ENCODE measurements around the gene ENDOV.
A peak's percentile ranks its signal among the peaks of the same experiment; 100 is the strongest.

Gene ENDOV

DNA sequence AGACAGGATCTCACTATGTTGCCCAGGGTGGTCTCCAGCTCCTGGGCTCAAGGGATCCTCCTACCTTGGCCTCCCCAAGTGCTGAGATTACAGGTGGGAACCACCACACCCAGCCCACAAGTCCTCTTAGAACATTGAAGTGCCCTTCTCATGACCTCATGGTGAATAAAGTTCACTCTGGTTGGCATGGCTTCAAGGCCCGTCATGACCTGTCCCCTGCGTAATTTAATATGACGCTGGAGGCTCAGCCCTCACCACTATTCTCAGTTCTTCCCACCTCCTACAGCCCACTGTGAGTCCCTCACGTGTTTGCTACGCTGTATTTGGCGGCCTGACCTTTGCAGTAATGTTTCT is 1.9 kb downstream of the ENDOV start:
- Mint-ChIP-seq H3K36me3 (peaks cover 21% of the 10 kb centered on the region), H3K27me3 (peaks cover 19% of the 10 kb centered on the region), H3K4me3 (peak overlapping the region; percentile 91), H3K9me3 (no peaks in the 10 kb centered on the region), H3K4me1 (peaks cover 47% of the 10 kb centered on the region), H3K27ac (peak overlapping the region; percentile 19)
- no peak for ATAC-seq

DNA sequence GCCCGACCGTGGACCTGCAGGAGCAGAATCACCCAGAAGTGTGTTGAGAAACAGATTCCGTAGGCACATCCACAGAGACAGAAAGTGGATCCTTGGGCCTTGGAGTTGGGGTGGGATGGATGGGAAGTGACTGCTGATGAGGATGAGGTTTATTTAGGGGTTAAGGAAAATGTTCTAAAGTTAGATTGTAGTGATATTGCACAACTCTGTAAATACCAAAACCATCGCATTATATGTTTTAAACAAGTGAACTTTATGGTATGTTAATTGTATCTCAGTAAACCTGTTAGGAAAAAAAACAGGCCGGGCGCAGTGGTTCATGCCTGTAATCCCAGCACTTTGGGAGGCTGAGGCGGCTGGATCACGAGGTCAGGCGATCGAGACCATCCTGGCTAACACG is 3.6 kb downstream of the ENDOV start:
- H3K4me3 Mint-ChIP-seq, result no peak overlapping the region
- ATAC-seq, result no peak
- H3K4me1 Mint-ChIP-seq, result peaks cover 47% of the 10 kb centered on the region
- H3K36me3 Mint-ChIP-seq, result peaks cover 21% of the 10 kb centered on the region
- H3K9me3 Mint-ChIP-seq, result no peaks in the 10 kb centered on the region
- H3K27me3 Mint-ChIP-seq, result peaks cover 10% of the 10 kb centered on the region
- H3K27ac Mint-ChIP-seq, result no peak overlapping the region

DNA sequence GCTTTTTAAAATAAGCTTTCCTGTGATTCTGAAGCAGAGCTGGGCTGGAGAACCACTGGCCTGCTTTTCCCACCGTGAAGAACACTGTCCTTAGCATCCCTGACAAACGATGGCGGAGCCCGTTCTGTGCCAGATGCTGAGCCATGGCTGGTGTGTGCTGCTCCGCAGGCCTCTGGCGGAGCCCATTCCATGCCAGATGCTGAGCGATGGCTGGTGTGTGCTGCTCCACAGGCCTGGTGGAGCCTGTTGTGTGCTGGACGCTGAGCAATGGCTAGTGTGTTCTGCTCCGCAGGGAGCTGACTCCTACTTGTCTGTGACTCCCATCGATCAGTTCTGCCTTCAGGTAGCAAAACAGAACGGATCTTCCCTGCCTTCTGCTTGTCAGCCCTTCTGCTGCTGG is 4.3 kb downstream of the ENDOV start:
- no peak overlapping the region for H3K4me3 Mint-ChIP-seq
- peaks cover 21% of the 10 kb centered on the region for H3K36me3 Mint-ChIP-seq
- ATAC-seq, result no peak
- peaks cover 4% of the 10 kb centered on the region for H3K27me3 Mint-ChIP-seq
- H3K27ac Mint-ChIP-seq, result no peak overlapping the region
- peaks cover 49% of the 10 kb centered on the region for H3K4me1 Mint-ChIP-seq
- no peaks in the 10 kb centered on the region for H3K9me3 Mint-ChIP-seq

DNA sequence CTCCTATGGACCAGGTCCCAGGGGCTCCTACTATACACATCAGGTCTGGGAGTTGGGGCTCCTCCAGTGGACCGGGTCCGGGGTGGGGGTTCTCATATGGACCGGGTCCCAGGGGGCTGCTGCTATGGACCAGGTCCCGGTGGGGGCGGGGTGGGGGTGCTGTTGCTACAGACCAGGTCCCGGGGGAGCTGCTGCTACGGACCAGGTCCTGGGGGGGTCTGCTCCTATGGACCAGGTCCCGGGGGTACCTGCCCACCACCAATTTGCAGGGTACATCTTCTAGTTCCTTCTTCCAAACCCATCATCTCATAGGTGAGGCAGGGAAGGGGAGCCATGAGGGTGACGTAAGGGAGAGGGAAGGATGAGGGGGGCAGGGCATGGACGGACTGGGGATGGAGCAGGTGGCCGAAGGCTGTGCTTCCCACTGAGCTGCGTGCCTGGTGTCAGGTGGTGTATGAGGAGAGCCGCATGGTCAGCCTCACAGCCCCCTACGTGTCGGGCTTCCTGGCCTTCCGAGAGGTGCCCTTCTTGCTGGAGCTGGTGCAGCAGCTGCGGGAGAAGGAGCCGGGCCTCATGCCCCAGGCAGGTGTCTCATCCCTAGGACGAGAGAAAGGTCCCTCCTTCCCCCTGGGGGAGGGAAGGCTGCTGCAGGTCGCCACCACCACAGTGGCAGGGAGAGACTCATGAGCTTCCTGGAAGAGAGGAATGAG is 6.6 kb downstream of the ENDOV start:
- Mint-ChIP-seq H3K27me3 (no peaks in the 10 kb centered on the region), H3K27ac (no peak overlapping the region), H3K4me1 (peaks cover 47% of the 10 kb centered on the region), H3K36me3 (peaks cover 21% of the 10 kb centered on the region), H3K9me3 (no peaks in the 10 kb centered on the region), H3K4me3 (no peak overlapping the region)
- ATAC-seq, result no peak

DNA sequence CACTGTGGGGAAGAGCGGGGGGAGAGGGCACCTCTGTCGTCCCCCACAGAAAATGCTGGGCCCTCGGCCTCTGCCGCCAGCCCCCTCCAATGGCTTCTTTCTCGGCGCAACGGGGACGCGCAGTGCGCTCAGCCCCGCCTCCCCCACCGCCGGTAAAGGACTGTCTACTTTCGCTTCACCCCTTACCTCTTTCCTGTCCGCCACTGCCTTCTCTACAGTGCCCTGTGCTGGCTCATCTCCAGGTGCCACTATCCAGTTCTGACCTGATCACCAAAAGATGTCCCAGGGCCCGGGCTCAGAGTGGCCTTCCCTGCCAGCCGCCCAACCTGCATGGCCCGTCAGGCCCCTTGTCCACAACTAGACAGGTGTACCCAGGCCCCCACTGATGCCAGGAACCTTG is 7.3 kb downstream of the ENDOV start:
- peak overlapping the region; percentile 31 for H3K27ac Mint-ChIP-seq
- H3K9me3 Mint-ChIP-seq, result no peaks in the 10 kb centered on the region
- H3K27me3 Mint-ChIP-seq, result no peaks in the 10 kb centered on the region
- peaks cover 47% of the 10 kb centered on the region for H3K4me1 Mint-ChIP-seq
- peaks cover 21% of the 10 kb centered on the region for H3K36me3 Mint-ChIP-seq
- no peak for ATAC-seq
- H3K4me3 Mint-ChIP-seq, result no peak overlapping the region

DNA sequence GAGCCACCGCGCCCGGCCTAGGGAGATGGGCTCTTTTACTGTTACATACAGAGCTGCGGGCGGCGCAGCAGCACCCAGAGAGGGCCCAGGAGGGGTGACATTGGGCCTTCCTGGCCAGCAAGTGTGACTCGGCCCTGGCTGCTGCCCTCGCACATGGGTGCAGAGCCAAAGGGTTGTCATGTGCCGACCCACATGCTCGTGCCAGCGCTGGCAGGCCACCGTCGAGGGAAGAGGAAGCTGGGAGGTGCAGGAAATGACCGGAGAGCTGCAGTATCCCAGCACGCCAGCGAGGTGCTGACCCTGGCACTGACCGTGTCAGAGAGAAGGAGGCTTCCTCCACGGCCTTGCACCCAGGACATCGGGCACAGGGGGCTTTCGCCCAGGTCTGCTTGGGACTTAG is 8.0 kb downstream of the ENDOV start:
- ATAC-seq, result no peak
- peak overlapping the region; percentile 31 for H3K27ac Mint-ChIP-seq
- no peak overlapping the region for H3K4me3 Mint-ChIP-seq
- H3K9me3 Mint-ChIP-seq, result no peaks in the 10 kb centered on the region
- no peaks in the 10 kb centered on the region for H3K27me3 Mint-ChIP-seq
- H3K36me3 Mint-ChIP-seq, result peaks cover 17% of the 10 kb centered on the region
- H3K4me1 Mint-ChIP-seq, result peaks cover 41% of the 10 kb centered on the region

DNA sequence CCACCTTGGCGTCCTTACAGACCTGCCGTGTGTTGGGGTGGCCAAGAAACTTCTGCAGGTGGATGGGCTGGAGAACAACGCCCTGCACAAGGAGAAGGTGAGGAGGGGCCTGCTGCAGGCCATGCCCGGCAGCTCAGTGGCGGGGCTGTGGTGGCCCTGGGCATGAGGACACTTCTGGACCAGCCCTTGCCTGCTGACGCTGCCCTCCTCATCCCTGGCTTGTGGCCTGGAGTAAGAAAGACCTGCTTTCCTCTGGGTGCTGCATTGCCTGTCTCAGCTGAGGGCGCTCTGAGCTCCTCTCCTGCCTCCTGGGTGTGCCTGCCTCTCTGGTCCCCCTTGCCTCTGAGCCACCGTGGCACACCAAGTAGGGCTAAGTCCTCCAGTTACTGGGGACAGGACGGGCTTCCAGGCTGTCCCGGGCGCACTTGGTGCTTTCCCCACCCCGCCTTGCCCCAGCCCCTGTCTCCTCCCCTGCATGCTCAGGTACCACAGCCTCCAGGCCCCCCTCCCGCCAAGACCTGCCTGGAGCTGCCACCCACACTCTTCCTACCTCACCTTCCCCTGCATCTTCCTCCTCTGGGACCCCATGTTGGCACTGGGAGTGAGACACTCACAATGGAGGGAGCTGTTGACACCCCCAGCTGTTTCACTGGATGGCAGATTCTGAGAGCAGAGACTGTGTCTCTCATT is 8.7 kb downstream of the ENDOV start:
- ATAC-seq, result no peak
- Mint-ChIP-seq H3K4me1 (peaks cover 38% of the 10 kb centered on the region), H3K27me3 (no peaks in the 10 kb centered on the region), H3K9me3 (no peaks in the 10 kb centered on the region), H3K4me3 (no peak overlapping the region), H3K36me3 (peaks cover 10% of the 10 kb centered on the region), H3K27ac (peak overlapping the region; percentile 8)

DNA sequence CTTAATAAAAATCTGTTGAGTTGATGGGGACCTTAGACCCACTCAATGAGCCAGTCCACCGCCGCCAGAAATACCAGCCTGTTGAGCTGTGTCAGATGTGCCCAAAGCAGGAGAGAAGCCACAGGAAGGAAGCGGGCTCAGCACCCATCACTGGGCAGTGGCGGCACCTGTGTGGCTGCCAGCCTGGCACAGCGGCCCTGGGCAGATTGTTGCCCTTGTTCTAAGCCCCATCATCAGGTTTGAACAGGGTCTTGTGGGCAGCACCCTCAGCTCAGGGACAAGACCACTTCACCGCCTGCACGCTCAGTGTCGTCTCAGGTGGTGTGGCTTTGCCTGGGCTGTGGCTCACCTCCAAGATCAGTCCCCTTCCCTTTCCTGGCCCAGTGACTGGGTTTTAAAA is 9.3 kb downstream of the ENDOV start:
- Mint-ChIP-seq H3K4me1 (peaks cover 38% of the 10 kb centered on the region), H3K4me3 (no peak overlapping the region), H3K27me3 (no peaks in the 10 kb centered on the region), H3K36me3 (peaks cover 8% of the 10 kb centered on the region), H3K27ac (peak overlapping the region; percentile 8), H3K9me3 (no peaks in the 10 kb centered on the region)
- no peak for ATAC-seq

DNA sequence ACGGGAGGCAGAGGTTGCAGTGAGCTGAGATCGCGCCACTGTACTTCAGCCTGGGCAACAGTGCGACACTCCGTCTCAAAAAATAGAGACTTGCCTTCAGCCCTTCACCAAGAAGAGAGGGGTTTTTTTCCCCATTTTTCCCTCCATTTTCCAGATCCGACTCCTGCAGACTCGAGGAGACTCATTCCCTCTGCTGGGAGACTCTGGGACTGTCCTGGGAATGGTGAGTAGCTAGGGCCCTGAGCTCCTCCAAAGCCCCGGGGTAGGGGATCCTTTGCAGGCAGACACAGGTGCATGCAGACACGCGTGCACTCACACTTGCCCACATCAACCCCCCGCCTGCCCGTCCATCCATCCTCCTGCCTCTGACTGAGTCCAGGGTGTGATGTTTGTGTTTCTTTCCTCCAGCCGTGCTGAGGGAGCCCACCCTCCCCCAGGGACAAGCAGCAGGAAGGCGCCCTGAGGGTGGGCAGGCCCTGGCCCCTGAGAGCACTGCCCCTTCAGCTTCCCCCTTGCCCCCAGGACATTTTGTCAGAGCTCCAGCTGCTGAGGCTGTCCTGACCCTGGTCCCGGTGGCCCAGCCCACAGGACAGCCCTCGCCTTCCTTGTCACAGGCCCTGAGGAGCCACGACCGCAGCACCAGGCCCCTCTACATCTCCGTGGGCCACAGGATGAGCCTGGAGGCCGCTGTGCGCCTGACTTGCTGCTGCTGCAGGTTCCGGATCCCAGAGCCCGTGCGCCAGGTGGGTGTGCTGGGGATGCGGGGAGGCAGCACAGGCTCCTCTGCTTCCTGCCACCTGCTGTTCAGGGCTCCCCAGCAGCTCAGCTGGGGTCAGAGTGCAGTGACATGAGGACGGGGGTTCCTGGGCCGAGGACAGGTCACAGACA is 10.2 kb downstream of the ENDOV start:
- H3K4me3 Mint-ChIP-seq, result no peak overlapping the region
- H3K4me1 Mint-ChIP-seq, result peaks cover 32% of the 10 kb centered on the region
- ATAC-seq, result no peak
- H3K36me3 Mint-ChIP-seq, result no peaks in the 10 kb centered on the region
- H3K27me3 Mint-ChIP-seq, result no peaks in the 10 kb centered on the region
- no peak overlapping the region for H3K27ac Mint-ChIP-seq
- H3K9me3 Mint-ChIP-seq, result no peaks in the 10 kb centered on the region

DNA sequence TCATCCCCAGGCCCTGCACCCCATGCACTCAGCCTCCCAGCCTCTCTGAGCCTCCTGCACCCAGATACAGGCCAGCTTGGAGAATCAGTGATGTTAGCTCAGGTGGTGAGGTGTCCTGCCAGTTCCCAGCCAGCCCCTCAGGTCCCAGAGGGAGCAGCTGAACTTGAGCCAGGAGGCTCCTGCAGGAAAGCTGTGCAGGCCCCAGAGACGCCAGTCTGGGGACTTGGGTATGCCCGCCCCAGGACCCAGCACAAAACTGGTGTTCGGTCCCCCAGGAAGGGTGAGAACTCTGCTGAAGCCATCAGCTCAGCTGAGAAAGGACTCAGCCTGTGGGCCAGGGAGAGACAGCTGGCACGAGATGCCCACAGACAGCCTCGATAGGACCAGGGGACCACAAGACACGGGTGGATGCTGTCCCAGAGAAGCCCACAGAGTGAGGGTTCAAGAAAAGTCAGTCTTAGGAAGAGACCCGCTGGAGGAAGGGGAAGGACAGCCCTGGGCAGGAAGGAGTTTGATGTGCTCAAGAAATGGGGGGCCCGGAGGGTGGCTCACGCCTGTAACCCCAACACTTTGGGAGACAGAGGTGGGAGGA is 11.0 kb downstream of the ENDOV start:
- Mint-ChIP-seq H3K4me1 (peaks cover 32% of the 10 kb centered on the region), H3K27ac (no peak overlapping the region)

DNA sequence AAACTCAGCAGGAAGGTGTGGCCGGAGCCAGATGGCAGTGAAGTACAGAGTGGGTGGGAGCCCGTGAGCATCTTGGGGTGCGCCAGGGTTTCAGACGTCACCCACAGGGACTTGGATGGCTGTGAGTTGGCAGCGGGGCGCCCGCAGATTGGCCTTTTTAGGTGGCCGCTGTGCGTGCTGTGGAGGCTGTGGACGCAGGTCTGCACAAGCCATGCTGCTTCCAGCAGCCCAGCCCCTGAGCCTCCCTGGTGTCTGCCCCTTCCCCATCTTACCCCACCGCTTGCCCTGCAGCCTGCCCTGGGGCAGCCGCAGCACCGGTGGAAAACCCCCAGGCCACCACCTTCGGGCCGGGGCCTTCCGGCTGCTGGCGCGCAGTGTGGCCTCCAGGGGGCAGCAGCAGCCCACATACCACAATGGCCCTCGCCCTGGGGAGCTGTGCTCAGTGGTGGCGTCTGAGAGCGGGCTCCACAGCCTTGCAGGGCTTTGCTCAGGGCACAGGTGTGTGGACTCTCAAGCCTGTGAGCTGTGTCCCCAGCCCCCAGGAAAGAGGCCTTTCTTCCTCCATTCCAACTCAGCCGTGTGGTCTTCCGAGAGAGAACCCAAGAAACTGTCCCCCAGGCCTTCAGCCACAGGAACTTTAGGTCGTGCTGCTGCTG is 11.8 kb downstream of the ENDOV start:
- peaks cover 32% of the 10 kb centered on the region for H3K4me1 Mint-ChIP-seq
- peak overlapping the region; percentile 27 for H3K27ac Mint-ChIP-seq
- H3K4me3 Mint-ChIP-seq, result no peak overlapping the region
- H3K27me3 Mint-ChIP-seq, result no peaks in the 10 kb centered on the region
- ATAC-seq, result peak; percentile 94
- H3K9me3 Mint-ChIP-seq, result no peaks in the 10 kb centered on the region
- H3K36me3 Mint-ChIP-seq, result no peaks in the 10 kb centered on the region

More for the DNA sequence above, 11.0 kb downstream of the ENDOV start:
- H3K4me3 Mint-ChIP-seq, result no peak overlapping the region
- ATAC-seq, result no peak
- no peaks in the 10 kb centered on the region for H3K27me3 Mint-ChIP-seq
- no peaks in the 10 kb centered on the region for H3K9me3 Mint-ChIP-seq
- H3K36me3 Mint-ChIP-seq, result no peaks in the 10 kb centered on the region

DNA sequence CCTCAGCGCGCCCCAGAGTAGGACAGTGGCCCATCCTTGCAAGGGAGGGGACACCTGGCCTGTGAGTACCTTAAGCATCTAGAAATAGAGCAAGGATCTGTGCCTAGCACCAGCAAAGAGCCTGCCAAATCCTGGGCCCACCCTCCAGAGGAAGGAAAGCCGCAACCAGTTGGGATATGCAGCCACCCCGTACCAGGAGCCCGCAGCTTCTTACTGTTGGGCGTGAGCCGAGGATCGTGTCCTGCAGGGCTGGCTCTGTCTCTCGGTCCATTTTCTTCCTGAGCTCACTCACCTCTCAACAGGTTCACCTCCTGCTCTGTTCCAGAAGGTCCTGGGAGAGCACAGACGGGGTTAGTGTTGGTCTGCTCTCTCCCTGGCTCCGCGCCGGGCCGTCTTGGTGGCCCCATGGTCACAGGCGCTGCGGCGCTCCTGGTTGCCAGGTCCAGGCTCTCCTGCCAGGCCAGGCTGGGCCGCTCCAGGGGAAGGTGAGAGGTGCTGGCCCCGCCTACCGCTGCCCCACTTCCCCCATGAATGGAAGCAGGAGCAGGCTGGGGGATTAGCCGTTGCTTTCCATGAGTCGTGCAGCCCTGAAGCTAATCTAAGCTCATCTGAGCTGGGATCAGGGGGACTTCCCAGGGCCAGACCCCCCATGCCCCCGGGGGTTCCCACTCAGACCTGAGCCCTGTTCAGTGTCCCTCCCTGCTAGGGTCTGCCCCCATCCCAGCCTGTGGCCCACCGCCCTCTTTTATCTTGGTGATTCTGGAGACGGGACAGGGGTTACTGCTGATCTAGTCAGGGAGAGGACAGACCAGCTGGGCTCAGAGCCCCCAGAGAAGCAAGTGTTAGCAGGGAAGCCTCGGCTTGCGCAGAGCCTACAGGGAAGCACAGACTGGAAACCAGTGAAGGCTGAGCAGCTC is 12.7 kb downstream of the ENDOV start:
- H3K36me3 Mint-ChIP-seq, result no peaks in the 10 kb centered on the region
- H3K4me3 Mint-ChIP-seq, result no peak overlapping the region
- H3K27me3 Mint-ChIP-seq, result no peaks in the 10 kb centered on the region
- ATAC-seq, result no peak
- no peaks in the 10 kb centered on the region for H3K9me3 Mint-ChIP-seq
- peak overlapping the region; percentile 27 for H3K27ac Mint-ChIP-seq
- peaks cover 32% of the 10 kb centered on the region for H3K4me1 Mint-ChIP-seq

DNA sequence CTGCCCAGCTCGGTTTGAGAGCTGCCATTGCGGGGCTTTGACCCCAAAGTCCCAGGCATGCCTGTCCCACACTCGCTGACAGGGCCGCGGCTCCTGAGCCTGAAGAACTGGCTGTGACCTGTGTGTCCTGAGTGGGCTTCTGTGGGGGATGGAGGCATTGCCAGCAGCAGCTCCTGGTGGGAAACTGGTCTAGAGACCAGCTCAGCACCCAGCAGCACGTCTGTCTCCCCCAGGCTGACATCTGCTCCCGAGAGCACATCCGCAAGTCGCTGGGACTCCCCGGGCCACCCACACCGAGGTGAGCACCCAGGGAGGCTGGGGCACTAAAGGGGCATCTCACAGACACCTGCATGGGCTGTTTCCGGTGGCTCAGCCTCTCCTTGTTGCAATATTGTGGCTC is 13.4 kb downstream of the ENDOV start:
- H3K9me3 Mint-ChIP-seq, result no peaks in the 10 kb centered on the region
- H3K27me3 Mint-ChIP-seq, result no peaks in the 10 kb centered on the region
- peaks cover 32% of the 10 kb centered on the region for H3K4me1 Mint-ChIP-seq
- ATAC-seq, result no peak
- no peak overlapping the region for H3K4me3 Mint-ChIP-seq
- H3K27ac Mint-ChIP-seq, result no peak overlapping the region
- no peaks in the 10 kb centered on the region for H3K36me3 Mint-ChIP-seq

DNA sequence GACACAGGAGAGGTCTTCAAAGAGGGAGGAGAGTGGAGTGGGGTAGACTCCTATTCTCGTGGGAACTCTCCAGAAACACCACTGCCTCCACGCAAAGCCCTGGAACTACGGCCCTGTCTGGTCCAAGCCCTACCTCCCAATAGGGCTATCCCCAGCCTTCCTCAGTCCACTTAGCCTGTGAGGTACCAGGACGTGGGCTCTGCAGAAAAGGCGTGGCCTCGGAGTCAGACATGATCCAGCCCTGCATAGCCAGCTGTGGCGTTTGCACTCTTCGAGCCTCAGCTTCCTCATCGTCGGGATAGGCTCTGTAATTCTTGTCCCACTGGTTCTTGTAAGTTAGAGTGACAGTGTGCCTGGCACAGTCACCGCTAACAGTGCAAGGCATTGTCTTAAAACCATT is 13.8 kb downstream of the ENDOV start:
- no peak for ATAC-seq
- Mint-ChIP-seq H3K36me3 (no peaks in the 10 kb centered on the region), H3K4me3 (no peak overlapping the region), H3K4me1 (peaks cover 30% of the 10 kb centered on the region), H3K27me3 (no peaks in the 10 kb centered on the region), H3K9me3 (no peaks in the 10 kb centered on the region), H3K27ac (no peak overlapping the region)
